Osteoblast (primary cell): ENCODE measurements around the gene CHAF1A. TPM values are rescaled to one million over a fixed set of nuclear protein-coding genes. Genes with fewer than 3 reads are reported as not detected.

ENCODE experiments used
- DNase-seq: peaks from one replicate; pipeline ENCODE4 v3.0.0; 2011; ENCODE audit warnings: low spot score, mixed read lengths; ENCODE audit not compliant: insufficient read length; ENCODE audit errors: missing footprints
- H2AFZ ChIP-seq: 2 replicates; pipeline ENCODE4 v1.6.0; 2011; ENCODE audit warnings: mild to moderate bottlenecking, low read length
- H3K27ac ChIP-seq: 2 replicates; pipeline ENCODE4 v1.5.1; 2011; ENCODE audit warnings: mild to moderate bottlenecking, low read depth, low read length, moderate library complexity
- H3K27me3 ChIP-seq: 2 replicates; pipeline ENCODE4 v1.6.0; 2012; ENCODE audit warnings: mild to moderate bottlenecking, control low read depth, inconsistent platforms, low read length, moderate library complexity; ENCODE audit not compliant: insufficient read depth
- H3K36me3 ChIP-seq: 2 replicates; pipeline ENCODE4 v1.5.1; 2011; ENCODE audit warnings: mild to moderate bottlenecking, low read length, control low read depth, moderate library complexity; ENCODE audit not compliant: insufficient read depth
- H3K4me1 ChIP-seq: 2 replicates; pipeline ENCODE4 v1.5.1; 2011; ENCODE audit warnings: mild to moderate bottlenecking, low read length, control low read depth, moderate library complexity; ENCODE audit not compliant: insufficient read depth
- H3K4me2 ChIP-seq: 2 replicates; pipeline ENCODE4 v1.6.0; 2011; ENCODE audit warnings: mild to moderate bottlenecking, low read length; ENCODE audit not compliant: insufficient read depth
- H3K4me3 ChIP-seq: fragments of 200-600 bp; sonication (generic); 3 replicates; pipeline ENCODE4 v1.5.1; 2012; ENCODE audit warnings: mild to moderate bottlenecking, low read length, inconsistent platforms; ENCODE audit not compliant: insufficient read depth
- H3K79me2 ChIP-seq: 2 replicates; pipeline ENCODE4 v1.6.0; 2012; ENCODE audit warnings: mild to moderate bottlenecking, low read length, control low read depth, inconsistent platforms; ENCODE audit not compliant: insufficient read depth
- H3K9me3 ChIP-seq: 2 replicates; pipeline ENCODE4 v1.5.1; 2011; ENCODE audit warnings: low read depth, low read length, control low read depth
- H4K20me1 ChIP-seq: 2 replicates; pipeline ENCODE4 v1.6.0; 2012; ENCODE audit warnings: mild to moderate bottlenecking, low read length, control low read depth; ENCODE audit not compliant: insufficient read depth
- CTCF ChIP-seq: IDR thresholded peaks from 2 replicates; pipeline ENCODE4 v1.5.1; 2011; ENCODE audit warnings: mild to moderate bottlenecking, low read depth, low read length, moderate library complexity; ENCODE audit errors: extremely low read depth
- total RNA-seq: library from RNA; depleted of rRNA; stranded (reverse); fragments of >200 nt; gene quantifications from 2 replicates; pipeline ENCODE4 v1.2.3, GENCODE V29; 2012

Gene CHAF1A
- total RNA-seq, 1 donor: 3.6 TPM

GRCh38 chr19:4367781-4368127 lies 34.7 kb upstream of the CHAF1A start:
- Histone ChIP-seq H3K4me2 (no peak overlapping the region), H3K27ac (no peak overlapping the region), H2AFZ (no peak overlapping the region), H3K27me3 (no peaks in the 10 kb centered on the region), H4K20me1 (peaks cover 66% of the 10 kb centered on the region), H3K36me3 (peaks cover 32% of the 10 kb centered on the region), H3K9me3 (no peaks in the 10 kb centered on the region), H3K4me1 (peaks cover 34% of the 10 kb centered on the region), H3K4me3 (no peak overlapping the region), H3K79me2 (peaks cover 77% of the 10 kb centered on the region)
- peak; percentile 80 for DNase-seq
- no peak for TF ChIP-seq CTCF

GRCh38 chr19:4368128-4368820 lies 34.2 kb upstream of the CHAF1A start:
- Histone ChIP-seq H3K79me2 (peaks cover 82% of the 10 kb centered on the region), H3K4me3 (no peak overlapping the region), H3K27me3 (no peaks in the 10 kb centered on the region), H4K20me1 (peaks cover 70% of the 10 kb centered on the region), H3K4me1 (peaks cover 39% of the 10 kb centered on the region), H3K9me3 (no peaks in the 10 kb centered on the region), H2AFZ (no peak overlapping the region), H3K4me2 (no peak overlapping the region), H3K36me3 (peaks cover 27% of the 10 kb centered on the region), H3K27ac (peak overlapping the region; percentile 51)
- DNase-seq: peak; percentile 67
- TF ChIP-seq CTCF: no peak

- DNase-seq: peak; percentile 79
- H3K4me2 ChIP-seq: peak overlapping the region; percentile 43
- H3K36me3 ChIP-seq: peaks cover 18% of the 10 kb centered on the region
- no peaks in the 10 kb centered on the region for H3K27me3 ChIP-seq
- H3K4me3 ChIP-seq: no peak overlapping the region
- peaks cover 70% of the 10 kb centered on the region for H4K20me1 ChIP-seq
- peaks cover 91% of the 10 kb centered on the region for H3K79me2 ChIP-seq
- H2AFZ ChIP-seq: no peak overlapping the region
- peak overlapping the region; percentile 65 for H3K27ac ChIP-seq
- H3K9me3 ChIP-seq: no peaks in the 10 kb centered on the region
- TF ChIP-seq CTCF: no peak
- peaks cover 49% of the 10 kb centered on the region for H3K4me1 ChIP-seq
Measured at GRCh38 chr19:4369109-4369887, 33.1 kb upstream of the CHAF1A start.

DNA sequence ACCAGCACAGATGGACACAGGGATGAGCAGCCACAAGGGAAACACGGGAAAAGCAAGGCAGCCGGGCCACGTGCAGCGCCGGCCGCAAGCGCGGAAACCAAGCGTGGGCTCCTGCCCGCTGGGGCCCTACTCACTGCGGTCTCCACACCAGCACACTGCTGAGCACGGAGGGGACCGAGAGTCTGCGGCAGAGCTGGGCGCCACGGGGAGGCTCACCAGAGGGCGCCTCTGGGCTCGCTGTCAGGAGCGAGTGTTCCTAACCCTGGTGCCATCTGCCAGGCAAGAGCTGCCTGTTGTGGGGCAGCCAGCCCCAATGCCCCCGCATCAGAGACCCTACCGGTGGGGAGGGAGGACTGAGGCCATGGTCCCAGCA lies 32.6 kb upstream of the CHAF1A start:
- Histone ChIP-seq H3K27me3 (no peaks in the 10 kb centered on the region), H3K27ac (peak overlapping the region; percentile 65), H3K4me1 (peaks cover 55% of the 10 kb centered on the region), H2AFZ (no peak overlapping the region), H3K36me3 (peaks cover 18% of the 10 kb centered on the region), H3K79me2 (peaks cover 93% of the 10 kb centered on the region), H4K20me1 (peaks cover 75% of the 10 kb centered on the region), H3K4me3 (no peak overlapping the region), H3K9me3 (no peaks in the 10 kb centered on the region), H3K4me2 (peak overlapping the region; percentile 43)
- DNase-seq: peak; percentile 95
- peak; percentile 51 for TF ChIP-seq CTCF
